Astrocyte (in vitro differentiated cells and primary cell): ENCODE measurements around the gene GSPT1.
"Not testable (repeated sequence)": the region's sequence is repeated elsewhere in the genome, so short reads cannot be mapped to it uniquely, and the experiment has no call there.

Source experiments
- EZH2 ChIP-seq: IDR thresholded peaks from 2 replicates; pipeline ENCODE4 v1.6.1; 2012; ENCODE audit warnings: mild to moderate bottlenecking, low read length, inconsistent platforms; ENCODE audit not compliant: insufficient read depth
- TF ChIP-seq, protein P1 (sequence below): IDR thresholded peaks from 2 replicates; pipeline ENCODE4 v1.5.1; 2011; ENCODE audit warnings: low read depth, mild to moderate bottlenecking, inconsistent platforms, low read length, moderate library complexity; ENCODE audit not compliant: insufficient read depth

DNA sequence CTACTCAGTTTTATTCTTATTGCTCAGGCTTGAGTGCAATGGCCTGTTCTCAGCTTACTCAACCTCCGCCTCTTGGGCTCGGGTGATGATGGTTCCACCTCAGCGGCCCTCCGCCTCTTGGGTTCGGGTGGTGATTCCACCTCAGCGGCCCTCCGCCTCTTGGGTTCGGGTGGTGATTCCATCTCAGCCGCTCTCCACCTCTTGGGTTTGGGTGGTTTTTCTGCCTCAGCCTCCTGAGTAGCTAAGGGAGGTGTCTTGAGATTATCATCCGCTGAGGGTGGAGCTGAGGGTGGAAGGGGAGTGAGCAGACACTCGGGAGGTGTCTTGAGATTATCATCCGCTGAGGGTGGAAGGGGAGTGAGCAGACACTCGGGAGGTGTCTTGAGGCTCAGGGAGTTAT is 11.6 kb upstream of the GSPT1 start:
- TF ChIP-seq, protein P1, sequence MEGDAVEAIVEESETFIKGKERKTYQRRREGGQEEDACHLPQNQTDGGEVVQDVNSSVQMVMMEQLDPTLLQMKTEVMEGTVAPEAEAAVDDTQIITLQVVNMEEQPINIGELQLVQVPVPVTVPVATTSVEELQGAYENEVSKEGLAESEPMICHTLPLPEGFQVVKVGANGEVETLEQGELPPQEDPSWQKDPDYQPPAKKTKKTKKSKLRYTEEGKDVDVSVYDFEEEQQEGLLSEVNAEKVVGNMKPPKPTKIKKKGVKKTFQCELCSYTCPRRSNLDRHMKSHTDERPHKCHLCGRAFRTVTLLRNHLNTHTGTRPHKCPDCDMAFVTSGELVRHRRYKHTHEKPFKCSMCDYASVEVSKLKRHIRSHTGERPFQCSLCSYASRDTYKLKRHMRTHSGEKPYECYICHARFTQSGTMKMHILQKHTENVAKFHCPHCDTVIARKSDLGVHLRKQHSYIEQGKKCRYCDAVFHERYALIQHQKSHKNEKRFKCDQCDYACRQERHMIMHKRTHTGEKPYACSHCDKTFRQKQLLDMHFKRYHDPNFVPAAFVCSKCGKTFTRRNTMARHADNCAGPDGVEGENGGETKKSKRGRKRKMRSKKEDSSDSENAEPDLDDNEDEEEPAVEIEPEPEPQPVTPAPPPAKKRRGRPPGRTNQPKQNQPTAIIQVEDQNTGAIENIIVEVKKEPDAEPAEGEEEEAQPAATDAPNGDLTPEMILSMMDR: not testable (repeated sequence)
- not testable (repeated sequence) for TF ChIP-seq EZH2
